ENCODE results near the gene UAP1L1. TPM values are rescaled to one million over a fixed set of nuclear protein-coding genes. Genes with fewer than 3 reads are reported as not detected.

The UAP1L1 gene
- total RNA-seq, 1 experiment from 2014 or later = 15.1 TPM

GRCh38 chr9:137129456-137130175 is 52.3 kb downstream of the UAP1L1 start:
- Histone ChIP-seq H3K4me2 (ENCODE audit: low read depth, low read length, poor library complexity, severe bottlenecking) (peak overlapping the region; percentile 68), H2AFZ (ENCODE audit: low read length) (peak overlapping the region; percentile 81; the same call in 1 of the 2 replicates), H3K4me3 (ENCODE audit: low read length) (peak overlapping the region; percentile 79), H3K27me3 (ENCODE audit: low read length) (no peaks in the 10 kb centered on the region), H3K4me1 (ENCODE audit: low read length) (peaks cover 25% of the 10 kb centered on the region), H3K36me3 (ENCODE audit: insufficient read depth, low read length) (no peaks in the 10 kb centered on the region), H3K9me3 (ENCODE audit: low read length) (no peaks in the 10 kb centered on the region), H3K79me2 (ENCODE audit: low read length) (peaks cover 38% of the 10 kb centered on the region), H3K9me2 (replicated peaks; ENCODE audit: insufficient read depth, low read length) (no peaks in the 10 kb centered on the region), H3K27ac (ENCODE audit: low read length) (peak overlapping the region; percentile 88), H3K9ac (ENCODE audit: low read length) (peak overlapping the region; percentile 97), H4K20me1 (ENCODE audit: insufficient read depth, low read depth, low read length) (no peaks in the 10 kb centered on the region)
- DNase-seq = peak; percentile 98

- H3K27ac ChIP-seq (ENCODE audit: low read length) = peak overlapping the region; percentile 88; the same call in 1 of the 2 replicates
- no peaks in the 10 kb centered on the region for H3K9me3 ChIP-seq (ENCODE audit: low read length)
- peak overlapping the region; percentile 68 for H3K4me2 ChIP-seq (ENCODE audit: low read depth, low read length, poor library complexity, severe bottlenecking)
- peaks cover 38% of the 10 kb centered on the region for H3K79me2 ChIP-seq (ENCODE audit: low read length)
- no peaks in the 10 kb centered on the region for H4K20me1 ChIP-seq (ENCODE audit: insufficient read depth, low read depth, low read length)
- peaks cover 25% of the 10 kb centered on the region for H3K4me1 ChIP-seq (ENCODE audit: low read length)
- no peaks in the 10 kb centered on the region for H3K36me3 ChIP-seq (ENCODE audit: insufficient read depth, low read length)
- peak overlapping the region; percentile 97 for H3K9ac ChIP-seq (ENCODE audit: low read length)
- no peaks in the 10 kb centered on the region for H3K27me3 ChIP-seq (ENCODE audit: low read length)
- H2AFZ ChIP-seq (ENCODE audit: low read length) = peak overlapping the region; percentile 81; the same call in 1 of the 2 replicates
- no peaks in the 10 kb centered on the region for H3K9me2 ChIP-seq (replicated peaks; ENCODE audit: insufficient read depth, low read length)
- peak overlapping the region; percentile 79 for H3K4me3 ChIP-seq (ENCODE audit: low read length)
- DNase-seq = peak; percentile 39
These were observed 52.9 kb downstream of the UAP1L1 start for GRCh38 chr9:137130176-137130755.

Small RNA genes within 50 kb of the gene (small RNA-seq; reads per million reads assigned to genes)
- not detected for gene RF00153

Other genes with a start within 250 kb of the UAP1L1 start
- 1.9 and 5.0 TPM in 2 replicates for gene AJM1, start 235.0 kb upstream of the UAP1L1 start, total RNA-seq (2014; rRNA removed; shearing (Covaris generic); ENCODE audit: low replicate concordance)
- 82.5 and 164 TPM in 2 replicates for gene PHPT1, start 228.1 kb upstream of the UAP1L1 start, total RNA-seq (2014; rRNA removed; shearing (Covaris generic); ENCODE audit: low replicate concordance)
- gene MAMDC4, start 225.2 kb upstream of the UAP1L1 start, total RNA-seq (2014; rRNA removed; shearing (Covaris generic); ENCODE audit: low replicate concordance) = 7.9 TPM in 2 replicates
- 152 and 302 TPM in 2 replicates for gene EDF1, start 211.2 kb upstream of the UAP1L1 start, total RNA-seq (2014; rRNA removed; shearing (Covaris generic); ENCODE audit: low replicate concordance)
- gene TRAF2, start 191.0 kb upstream of the UAP1L1 start, total RNA-seq (2014; rRNA removed; shearing (Covaris generic); ENCODE audit: low replicate concordance) = 6.3 and 11.3 TPM in 2 replicates
- gene FBXW5, start 132.8 kb upstream of the UAP1L1 start, total RNA-seq (2014; rRNA removed; shearing (Covaris generic); ENCODE audit: low replicate concordance) = 37.3 and 103 TPM in 2 replicates
- not detected in 2 replicates for gene C8G, start 132.3 kb upstream of the UAP1L1 start, total RNA-seq (2014; rRNA removed; shearing (Covaris generic); ENCODE audit: low replicate concordance)
- not detected in 2 replicates for gene LCN12, start 125.2 kb upstream of the UAP1L1 start, total RNA-seq (2014; rRNA removed; shearing (Covaris generic); ENCODE audit: low replicate concordance)
- not detected in 2 replicates for gene PTGDS, start 100.0 kb upstream of the UAP1L1 start, total RNA-seq (2014; rRNA removed; shearing (Covaris generic); ENCODE audit: low replicate concordance)
- gene LCNL1, start 94.5 kb upstream of the UAP1L1 start, total RNA-seq (2014; rRNA removed; shearing (Covaris generic); ENCODE audit: low replicate concordance) = not detected in 2 replicates
- gene PAXX, start 85.1 kb upstream of the UAP1L1 start, total RNA-seq (2014; rRNA removed; shearing (Covaris generic); ENCODE audit: low replicate concordance) = 20.1 and 62.6 TPM in 2 replicates
- gene CLIC3, start 80.9 kb upstream of the UAP1L1 start, total RNA-seq (2014; rRNA removed; shearing (Covaris generic); ENCODE audit: low replicate concordance) = not detected in 2 replicates
- gene ABCA2, start 49.3 kb upstream of the UAP1L1 start, total RNA-seq (2014; rRNA removed; shearing (Covaris generic); ENCODE audit: low replicate concordance) = 2.4 and 6.4 TPM in 2 replicates
- not detected in 2 replicates for gene FUT7, start 45.4 kb upstream of the UAP1L1 start, total RNA-seq (2014; rRNA removed; shearing (Covaris generic); ENCODE audit: low replicate concordance)
- not detected in 2 replicates for gene NPDC1, start 31.3 kb upstream of the UAP1L1 start, total RNA-seq (2014; rRNA removed; shearing (Covaris generic); ENCODE audit: low replicate concordance)
- not detected in 2 replicates for gene ENTPD2, start 23.5 kb upstream of the UAP1L1 start, total RNA-seq (2014; rRNA removed; shearing (Covaris generic); ENCODE audit: low replicate concordance)
- 18.6 and 53.2 TPM in 2 replicates for gene SAPCD2, start 7.0 kb upstream of the UAP1L1 start, total RNA-seq (2014; rRNA removed; shearing (Covaris generic); ENCODE audit: low replicate concordance)
- 28.9 and 58.1 TPM in 2 replicates for gene MAN1B1, start 9.5 kb downstream of the UAP1L1 start, total RNA-seq (2014; rRNA removed; shearing (Covaris generic); ENCODE audit: low replicate concordance)
- 114 and 237 TPM in 2 replicates for gene DPP7, start 37.2 kb downstream of the UAP1L1 start, total RNA-seq (2014; rRNA removed; shearing (Covaris generic); ENCODE audit: low replicate concordance)
- not detected in 2 replicates for gene GRIN1, start 61.6 kb downstream of the UAP1L1 start, total RNA-seq (2014; rRNA removed; shearing (Covaris generic); ENCODE audit: low replicate concordance)
- not detected in 2 replicates for gene LRRC26, start 92.5 kb downstream of the UAP1L1 start, total RNA-seq (2014; rRNA removed; shearing (Covaris generic); ENCODE audit: low replicate concordance)
- gene TMEM210, start 94.5 kb downstream of the UAP1L1 start, total RNA-seq (2014; rRNA removed; shearing (Covaris generic); ENCODE audit: low replicate concordance) = not detected in 2 replicates
- 16.8 and 28.0 TPM in 2 replicates for gene ANAPC2, start 111.0 kb downstream of the UAP1L1 start, total RNA-seq (2014; rRNA removed; shearing (Covaris generic); ENCODE audit: low replicate concordance)
- 48.9 and 101 TPM in 2 replicates for gene SSNA1, start 111.2 kb downstream of the UAP1L1 start, total RNA-seq (2014; rRNA removed; shearing (Covaris generic); ENCODE audit: low replicate concordance)
- 5.7 and 15.2 TPM in 2 replicates for gene TPRN, start 123.2 kb downstream of the UAP1L1 start, total RNA-seq (2014; rRNA removed; shearing (Covaris generic); ENCODE audit: low replicate concordance)
- 30.6 and 39.8 TPM in 2 replicates for gene TMEM203, start 128.1 kb downstream of the UAP1L1 start, total RNA-seq (2014; rRNA removed; shearing (Covaris generic); ENCODE audit: low replicate concordance)
- 7.8 and 13.1 TPM in 2 replicates for gene NDOR1, start 128.2 kb downstream of the UAP1L1 start, total RNA-seq (2014; rRNA removed; shearing (Covaris generic); ENCODE audit: low replicate concordance)
- 0.26 and 0.36 TPM in 2 replicates for gene RNF208, start 144.7 kb downstream of the UAP1L1 start, total RNA-seq (2014; rRNA removed; shearing (Covaris generic); ENCODE audit: low replicate concordance)
- 0.75 and 1.2 TPM in 2 replicates for gene CYSRT1, start 147.7 kb downstream of the UAP1L1 start, total RNA-seq (2014; rRNA removed; shearing (Covaris generic); ENCODE audit: low replicate concordance)
- 0.37 TPM in 1 of 2 replicates, not detected in the other for gene RNF224, start 150.0 kb downstream of the UAP1L1 start, total RNA-seq (2014; rRNA removed; shearing (Covaris generic); ENCODE audit: low replicate concordance)
- not detected in 2 replicates for gene SLC34A3, start 153.4 kb downstream of the UAP1L1 start, total RNA-seq (2014; rRNA removed; shearing (Covaris generic); ENCODE audit: low replicate concordance)
- gene TUBB4B, start 163.8 kb downstream of the UAP1L1 start, total RNA-seq (2014; rRNA removed; shearing (Covaris generic); ENCODE audit: low replicate concordance) = 97.1 and 152 TPM in 2 replicates
- gene STPG3, start 173.8 kb downstream of the UAP1L1 start, total RNA-seq (2014; rRNA removed; shearing (Covaris generic); ENCODE audit: low replicate concordance) = 0.61 and 0.86 TPM in 2 replicates
- 17.8 and 42.7 TPM in 2 replicates for gene NELFB, start 177.8 kb downstream of the UAP1L1 start, total RNA-seq (2014; rRNA removed; shearing (Covaris generic); ENCODE audit: low replicate concordance)
- 8.8 and 19.2 TPM in 2 replicates for gene TOR4A, start 200.2 kb downstream of the UAP1L1 start, total RNA-seq (2014; rRNA removed; shearing (Covaris generic); ENCODE audit: low replicate concordance)
- gene NRARP, start 224.8 kb downstream of the UAP1L1 start, total RNA-seq (2014; rRNA removed; shearing (Covaris generic); ENCODE audit: low replicate concordance) = 1.4 and 1.8 TPM in 2 replicates